Measurements from ENCODE around the gene IL12RB2. TPM values are rescaled to one million over a fixed set of nuclear protein-coding genes. Genes with fewer than 3 reads are reported as not detected.
A peak's percentile ranks its signal among the peaks of the same experiment; 100 is the strongest.

IL12RB2 gene
- total and polyA plus RNA-seq, 2 donors, result 1.3 to 4.6 TPM

GRCh38 chr1:67338642-67339041, 31.0 kb downstream of the IL12RB2 start:
- Histone ChIP-seq H3K9me3 (ENCODE audit: control insufficient read depth in 2 of 2, insufficient read depth in 1 of 2, low read length in 1 of 2) (no peaks in the 10 kb centered on the region), H3K4me3 (ENCODE audit: low read length in 2 of 2) (no peak overlapping the region), H3K27ac (ENCODE audit: low read depth in 1 of 2, low read length in 1 of 2) (no peak overlapping the region), H3K4me1 (ENCODE audit: control insufficient read depth in 2 of 2, insufficient read depth in 2 of 2, low read length in 2 of 2) (peaks cover 12 to 19% of the 10 kb centered on the region in 2 donors), H3K36me3 (ENCODE audit: control insufficient read depth in 2 of 2, insufficient read depth in 2 of 2, low read length in 1 of 2) (no peaks in the 10 kb centered on the region), H3K27me3 (ENCODE audit: control insufficient read depth in 2 of 2, insufficient read depth in 1 of 2, low read length in 1 of 2) (no peaks in the 10 kb centered on the region)
- DNase-seq (ENCODE audit: low read depth in 6 of 9, low spot score in 9 of 9), result no peak
- WGBS, result 85% methylated on average over 3 of the region's 3 CpGs

GRCh38 chr1:67339623-67340343, 32.1 kb downstream of the IL12RB2 start:
- Histone ChIP-seq H3K9me3 (ENCODE audit: control insufficient read depth in 2 of 2, insufficient read depth in 1 of 2, low read length in 1 of 2) (no peaks in the 10 kb centered on the region), H3K27me3 (ENCODE audit: control insufficient read depth in 2 of 2, insufficient read depth in 1 of 2, low read length in 1 of 2) (no peaks in the 10 kb centered on the region), H3K4me3 (ENCODE audit: low read length in 2 of 2) (no peak overlapping the region), H3K27ac (ENCODE audit: low read depth in 1 of 2, low read length in 1 of 2) (no peak overlapping the region), H3K4me1 (ENCODE audit: control insufficient read depth in 2 of 2, insufficient read depth in 2 of 2, low read length in 2 of 2) (peaks cover 12 to 19% of the 10 kb centered on the region in 2 donors), H3K36me3 (ENCODE audit: control insufficient read depth in 2 of 2, insufficient read depth in 2 of 2, low read length in 1 of 2) (no peaks in the 10 kb centered on the region)
- 82% methylated on average over 7 of the region's 7 CpGs for WGBS
- DNase-seq (ENCODE audit: low read depth in 6 of 9, low spot score in 9 of 9), result peak in 1 of 9 donors; percentile 30

GRCh38 chr1:67342076-67342890, 34.6 kb downstream of the IL12RB2 start:
- peaks cover 3 to 6% of the 10 kb centered on the region in 2 donors for H3K4me1 ChIP-seq (ENCODE audit: control insufficient read depth in 2 of 2, insufficient read depth in 2 of 2, low read length in 2 of 2)
- no peaks in the 10 kb centered on the region for H3K36me3 ChIP-seq (ENCODE audit: control insufficient read depth in 2 of 2, insufficient read depth in 2 of 2, low read length in 1 of 2)
- no peaks in the 10 kb centered on the region for H3K9me3 ChIP-seq (ENCODE audit: control insufficient read depth in 2 of 2, insufficient read depth in 1 of 2, low read length in 1 of 2)
- H3K27me3 ChIP-seq (ENCODE audit: control insufficient read depth in 2 of 2, insufficient read depth in 1 of 2, low read length in 1 of 2), result no peaks in the 10 kb centered on the region
- H3K4me3 ChIP-seq (ENCODE audit: low read length in 2 of 2), result no peak overlapping the region
- DNase-seq (ENCODE audit: low read depth in 6 of 9, low spot score in 9 of 9), result peak in 2 of 9 donors; percentile 10 to 40
- H3K27ac ChIP-seq (ENCODE audit: low read depth in 1 of 2, low read length in 1 of 2), result no peak overlapping the region
- 90% methylated on average over 5 of the region's 5 CpGs for WGBS

- H3K27me3 ChIP-seq (ENCODE audit: control insufficient read depth in 2 of 2, insufficient read depth in 1 of 2, low read length in 1 of 2), result no peaks in the 10 kb centered on the region
- 70% methylated on average over 2 of the region's 2 CpGs for WGBS
Measured at GRCh38 chr1:67345556-67345955, 37.9 kb downstream of the IL12RB2 start.

GRCh38 chr1:67346982-67347381, 39.3 kb downstream of the IL12RB2 start:
- Histone ChIP-seq H3K4me3 (ENCODE audit: low read length in 2 of 2) (no peak overlapping the region), H3K27ac (ENCODE audit: low read depth in 1 of 2, low read length in 1 of 2) (no peak overlapping the region), H3K9me3 (ENCODE audit: control insufficient read depth in 2 of 2, insufficient read depth in 1 of 2, low read length in 1 of 2) (no peaks in the 10 kb centered on the region), H3K4me1 (ENCODE audit: control insufficient read depth in 2 of 2, insufficient read depth in 2 of 2, low read length in 2 of 2) (peaks cover 0 to 1% of the 10 kb centered on the region in 2 donors), H3K36me3 (ENCODE audit: control insufficient read depth in 2 of 2, insufficient read depth in 2 of 2, low read length in 1 of 2) (no peaks in the 10 kb centered on the region), H3K27me3 (ENCODE audit: control insufficient read depth in 2 of 2, insufficient read depth in 1 of 2, low read length in 1 of 2) (no peaks in the 10 kb centered on the region)
- DNase-seq (ENCODE audit: low read depth in 6 of 9, low spot score in 9 of 9), result no peak
- WGBS, result 99% methylated on average over 1 of the region's 1 CpG

More at GRCh38 chr1:67345556-67345955, 37.9 kb downstream of the IL12RB2 start:
- H3K4me3 ChIP-seq (ENCODE audit: low read length in 2 of 2), result no peak overlapping the region
- no peak for DNase-seq (ENCODE audit: low read depth in 6 of 9, low spot score in 9 of 9)
- H3K36me3 ChIP-seq (ENCODE audit: control insufficient read depth in 2 of 2, insufficient read depth in 2 of 2, low read length in 1 of 2), result no peaks in the 10 kb centered on the region
- H3K27ac ChIP-seq (ENCODE audit: low read depth in 1 of 2, low read length in 1 of 2), result no peak overlapping the region
- H3K4me1 ChIP-seq (ENCODE audit: control insufficient read depth in 2 of 2, insufficient read depth in 2 of 2, low read length in 2 of 2), result peaks cover 0 to 6% of the 10 kb centered on the region in 2 donors
- no peaks in the 10 kb centered on the region for H3K9me3 ChIP-seq (ENCODE audit: control insufficient read depth in 2 of 2, insufficient read depth in 1 of 2, low read length in 1 of 2)

GRCh38 chr1:67347688-67348472, 40.2 kb downstream of the IL12RB2 start:
- Histone ChIP-seq H3K36me3 (ENCODE audit: control insufficient read depth in 2 of 2, insufficient read depth in 2 of 2, low read length in 1 of 2) (no peaks in the 10 kb centered on the region), H3K4me1 (ENCODE audit: control insufficient read depth in 2 of 2, insufficient read depth in 2 of 2, low read length in 2 of 2) (no peaks in the 10 kb centered on the region), H3K27ac (ENCODE audit: low read depth in 1 of 2, low read length in 1 of 2) (no peak overlapping the region), H3K27me3 (ENCODE audit: control insufficient read depth in 2 of 2, insufficient read depth in 1 of 2, low read length in 1 of 2) (no peaks in the 10 kb centered on the region), H3K4me3 (ENCODE audit: low read length in 2 of 2) (no peak overlapping the region), H3K9me3 (ENCODE audit: control insufficient read depth in 2 of 2, insufficient read depth in 1 of 2, low read length in 1 of 2) (no peaks in the 10 kb centered on the region)
- 90% methylated on average over 12 of the region's 12 CpGs for WGBS
- peak in 2 of 9 donors; percentile 41 to 49 for DNase-seq (ENCODE audit: low read depth in 6 of 9, low spot score in 9 of 9)

GRCh38 chr1:67348586-67349252, 41.0 kb downstream of the IL12RB2 start:
- no peak for DNase-seq (ENCODE audit: low read depth in 6 of 9, low spot score in 9 of 9)
- H3K36me3 ChIP-seq (ENCODE audit: control insufficient read depth in 2 of 2, insufficient read depth in 2 of 2, low read length in 1 of 2), result no peaks in the 10 kb centered on the region
- H3K4me1 ChIP-seq (ENCODE audit: control insufficient read depth in 2 of 2, insufficient read depth in 2 of 2, low read length in 2 of 2), result no peaks in the 10 kb centered on the region
- no peak overlapping the region for H3K4me3 ChIP-seq (ENCODE audit: low read length in 2 of 2)
- no peaks in the 10 kb centered on the region for H3K27me3 ChIP-seq (ENCODE audit: control insufficient read depth in 2 of 2, insufficient read depth in 1 of 2, low read length in 1 of 2)
- H3K9me3 ChIP-seq (ENCODE audit: control insufficient read depth in 2 of 2, insufficient read depth in 1 of 2, low read length in 1 of 2), result no peaks in the 10 kb centered on the region
- H3K27ac ChIP-seq (ENCODE audit: low read depth in 1 of 2, low read length in 1 of 2), result no peak overlapping the region
- WGBS, result 95% methylated on average over 6 of the region's 6 CpGs

GRCh38 chr1:67350783-67351182, 43.1 kb downstream of the IL12RB2 start:
- H3K36me3 ChIP-seq (ENCODE audit: control insufficient read depth in 2 of 2, insufficient read depth in 2 of 2, low read length in 1 of 2), result no peaks in the 10 kb centered on the region
- no peaks in the 10 kb centered on the region for H3K9me3 ChIP-seq (ENCODE audit: control insufficient read depth in 2 of 2, insufficient read depth in 1 of 2, low read length in 1 of 2)
- no peaks in the 10 kb centered on the region for H3K4me1 ChIP-seq (ENCODE audit: control insufficient read depth in 2 of 2, insufficient read depth in 2 of 2, low read length in 2 of 2)
- no peak overlapping the region for H3K4me3 ChIP-seq (ENCODE audit: low read length in 2 of 2)
- no peak for DNase-seq (ENCODE audit: low read depth in 6 of 9, low spot score in 9 of 9)
- H3K27ac ChIP-seq (ENCODE audit: low read depth in 1 of 2, low read length in 1 of 2), result no peak overlapping the region
- WGBS, result 84% methylated on average over 2 of the region's 2 CpGs
- H3K27me3 ChIP-seq (ENCODE audit: control insufficient read depth in 2 of 2, insufficient read depth in 1 of 2, low read length in 1 of 2), result no peaks in the 10 kb centered on the region
